NCI-H1092 treated with DMSO at 0.1 percent for 48 hours (cell line): ENCODE data around the gene MUC5AC.
"Not testable (repeated sequence)": the region's sequence is repeated elsewhere in the genome, so short reads cannot be mapped to it uniquely, and the experiment has no call there.

Experiments used
- DNase-seq: peaks from one replicate; lab custom pipeline; 2025; lab: John Stamatoyannopoulos, UW

Gene MUC5AC

GRCh38 chr11:1208394-1209261, 50.9 kb downstream of the MUC5AC start:
- no peak for DNase-seq

DNA sequence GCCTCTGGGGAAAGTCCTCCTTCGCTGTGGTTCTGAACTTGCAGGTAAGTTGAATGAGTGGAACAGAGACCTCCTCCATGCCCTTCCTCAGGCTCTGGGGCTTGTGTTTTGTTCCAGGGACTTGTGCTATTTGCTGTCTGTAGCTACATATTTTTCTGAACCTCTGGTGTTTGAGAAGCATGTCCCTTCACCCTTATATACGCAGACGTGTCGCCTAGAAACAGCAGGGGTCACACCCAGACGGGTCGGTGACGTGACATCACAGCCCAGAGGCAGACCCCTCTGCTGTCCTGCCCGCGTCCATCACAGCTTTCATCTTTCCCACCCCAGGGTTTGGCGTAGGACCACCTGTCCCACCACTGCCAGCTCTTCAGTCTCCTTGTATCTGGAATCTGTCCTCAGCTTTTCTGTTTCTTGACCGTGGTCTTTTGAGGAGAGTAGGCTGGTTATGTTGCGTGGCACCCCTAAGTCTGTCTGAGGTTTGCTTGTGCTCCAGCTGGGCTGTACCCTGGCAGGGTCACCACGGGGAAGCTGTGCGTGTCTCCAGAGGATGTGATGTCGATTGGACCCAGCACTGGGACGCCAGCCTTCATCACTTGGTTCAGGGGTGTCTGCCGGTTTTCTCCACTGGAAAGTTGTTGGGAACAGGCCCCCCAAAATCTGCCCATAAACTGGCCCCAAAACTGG, 51.8 kb downstream of the MUC5AC start:
- DNase-seq, result no peak

GRCh38 chr11:1211838-1212237, 54.1 kb downstream of the MUC5AC start:
- DNase-seq, result no peak

DNA sequence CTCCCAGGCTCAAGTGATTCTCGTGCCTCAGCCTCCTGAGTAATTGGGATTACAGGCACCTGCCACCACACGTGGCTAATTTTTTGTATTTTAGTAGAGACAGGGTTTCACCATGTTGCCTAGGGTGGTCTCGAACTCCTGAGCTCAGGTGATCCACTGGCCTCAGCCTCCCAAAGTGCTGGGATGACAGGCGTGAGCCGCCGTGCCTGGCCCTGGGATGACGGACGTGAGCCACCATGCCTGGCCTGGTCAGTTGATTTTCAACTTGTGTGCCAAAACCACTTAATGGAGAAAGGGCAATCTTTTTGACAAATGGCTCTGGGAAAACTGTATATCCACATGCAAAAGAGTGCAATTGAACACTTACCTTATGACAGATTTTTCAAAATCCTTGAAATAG, 58.1 kb downstream of the MUC5AC start:
- DNase-seq, result not testable (repeated sequence)

DNA sequence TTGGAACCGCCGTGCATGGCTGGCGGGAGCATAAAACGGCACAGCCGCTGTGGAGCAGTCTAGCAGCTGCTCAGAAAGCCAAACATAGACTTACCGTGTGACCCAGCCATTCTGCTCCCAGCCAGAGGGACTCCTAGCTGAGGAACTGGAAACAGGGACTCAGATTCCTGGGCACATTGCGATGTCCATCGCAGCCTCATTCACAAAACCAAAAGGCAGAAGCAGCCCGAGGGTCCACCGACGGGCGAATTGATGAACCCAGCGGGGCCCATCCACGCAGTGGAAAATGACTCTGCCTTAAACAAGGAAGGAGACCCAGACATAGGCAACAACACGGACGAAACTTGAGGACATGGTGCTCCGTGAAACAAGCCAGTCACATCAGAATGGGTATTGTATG, 59.4 kb downstream of the MUC5AC start:
- no peak for DNase-seq

- no peak for DNase-seq
Observed at GRCh38 chr11:1218256-1218787, 60.6 kb downstream of the MUC5AC start.

GRCh38 chr11:1218788-1219445, 61.2 kb downstream of the MUC5AC start:
- no peak for DNase-seq

DNA sequence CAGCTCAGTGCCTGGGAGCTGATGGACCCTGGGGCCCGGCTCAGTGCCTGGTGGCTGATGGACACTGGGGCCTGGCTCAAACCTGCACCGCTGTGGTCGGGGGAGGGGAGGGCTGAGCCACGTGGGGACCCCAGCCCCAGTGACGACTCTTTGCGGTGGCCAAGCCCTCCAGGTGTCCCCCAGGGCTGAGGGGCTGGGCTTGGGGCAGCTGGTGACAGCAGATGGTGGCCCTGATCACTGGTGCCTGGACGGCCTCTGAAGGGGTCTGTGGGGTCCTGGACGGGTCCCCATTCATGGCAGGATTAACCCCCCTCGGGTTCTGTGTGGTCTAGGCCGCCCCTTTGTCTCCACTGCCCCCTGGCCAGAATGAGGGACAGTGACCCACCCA, 61.7 kb downstream of the MUC5AC start:
- no peak for DNase-seq

- DNase-seq, result no peak
Observed at GRCh38 chr11:1219834-1220815, 62.4 kb downstream of the MUC5AC start.

DNA sequence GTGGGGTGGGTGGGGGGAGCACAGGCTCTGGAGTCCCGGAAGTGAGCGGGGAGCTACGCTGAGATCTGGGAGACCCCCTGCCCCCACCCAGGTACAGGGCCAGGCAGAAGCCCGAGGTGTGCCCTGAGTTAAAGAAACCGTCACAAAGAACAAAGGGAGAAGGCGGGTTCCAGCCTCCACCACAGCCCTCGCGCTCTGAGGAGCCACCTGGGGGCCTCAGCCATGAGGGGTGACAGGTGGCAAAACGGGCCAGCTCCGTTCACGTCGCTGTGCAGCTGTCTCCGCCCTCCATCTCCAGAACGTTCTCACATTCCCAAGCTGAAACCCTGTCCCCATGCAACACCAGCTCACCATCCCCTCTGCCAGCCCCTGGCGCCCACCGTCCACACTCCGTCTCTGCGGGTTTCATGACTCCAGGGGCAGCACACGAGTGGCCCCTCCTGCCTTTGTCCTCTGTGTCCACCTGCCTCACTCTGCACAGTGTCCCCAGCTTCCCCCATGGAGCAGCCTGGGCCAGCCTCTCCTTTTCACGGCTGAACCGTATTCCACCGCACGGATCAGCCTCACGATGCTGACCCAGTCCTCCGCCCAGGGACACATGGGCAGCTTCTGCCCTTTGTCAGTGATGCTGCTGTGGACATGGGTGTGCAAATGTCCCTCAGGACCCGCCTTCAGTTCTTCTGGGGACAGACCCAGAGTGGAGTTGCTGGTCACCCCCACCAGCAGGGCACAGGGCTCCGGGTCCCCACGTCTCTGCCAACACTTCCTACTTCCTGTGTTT, 63.4 kb downstream of the MUC5AC start:
- DNase-seq, result no peak

DNA sequence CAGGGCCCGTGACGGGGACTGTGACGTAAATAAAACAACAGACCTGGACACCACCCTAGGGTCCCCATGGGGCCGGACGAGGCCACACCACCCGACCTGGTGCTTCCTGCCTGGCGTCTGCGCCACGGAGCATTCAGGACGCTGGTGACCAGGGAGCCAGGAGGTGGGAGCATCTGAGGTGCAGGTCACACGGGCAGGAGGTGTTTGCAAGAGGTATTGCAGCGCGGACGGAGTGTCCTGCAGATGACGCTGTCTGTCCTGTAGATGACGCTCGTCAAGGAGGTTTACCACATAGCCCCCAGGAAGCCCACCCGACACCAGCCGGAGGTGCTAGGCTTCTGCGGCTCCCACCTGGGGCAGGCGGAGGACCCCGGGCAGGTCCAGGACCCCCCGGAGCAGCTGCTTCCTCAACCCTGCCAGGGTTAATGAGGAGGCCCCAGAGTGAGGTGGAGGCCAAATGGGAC, 64.1 kb downstream of the MUC5AC start:
- DNase-seq, result no peak

- no peak for DNase-seq
Observed at GRCh38 chr11:1222491-1223345, 65.0 kb downstream of the MUC5AC start, which contains the start of gene MUC5B. Gene MUC5B, plus strand, starts transcription at chr11:1223066. Its CDS starts 58 bp downstream, at chr11:1223124.

DNA sequence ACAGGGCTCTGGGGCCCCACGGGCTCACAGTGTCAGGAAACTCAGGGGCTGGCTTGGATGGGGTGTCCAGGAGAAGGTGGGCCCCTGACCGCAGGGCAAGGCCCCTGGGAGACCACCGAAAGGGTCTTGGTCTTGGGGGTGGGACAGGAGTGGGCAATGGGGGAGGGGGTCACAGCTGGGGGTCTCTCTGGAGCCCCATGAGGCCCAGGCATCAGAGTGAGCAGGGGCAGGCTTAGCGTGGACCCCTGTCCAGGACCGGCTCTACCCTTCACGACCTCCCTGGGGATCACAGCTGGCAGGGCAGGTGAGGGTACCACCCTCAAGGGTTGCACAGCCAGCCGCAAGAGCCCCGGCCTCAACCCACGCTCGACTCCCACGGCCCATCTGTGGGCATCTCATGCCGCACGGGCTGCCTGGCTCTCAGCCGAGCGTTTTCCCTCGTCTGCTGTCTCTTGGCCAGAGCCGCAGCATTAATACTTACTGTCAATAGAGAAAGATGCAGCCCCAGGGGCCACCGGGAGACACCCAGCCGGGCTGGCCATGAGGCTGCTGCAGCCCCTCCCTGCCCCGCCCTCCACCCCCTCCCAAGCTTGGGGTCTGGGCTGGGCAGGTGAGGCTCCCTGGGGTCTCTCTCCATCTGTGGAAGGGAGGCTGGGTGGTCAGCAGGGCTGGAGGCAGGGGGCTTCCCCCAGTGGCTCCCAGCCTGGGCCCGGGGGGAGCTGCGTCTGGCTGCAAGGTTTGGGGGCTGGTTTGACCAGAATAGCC, 65.8 kb downstream of the MUC5AC start:
- no peak for DNase-seq

DNA sequence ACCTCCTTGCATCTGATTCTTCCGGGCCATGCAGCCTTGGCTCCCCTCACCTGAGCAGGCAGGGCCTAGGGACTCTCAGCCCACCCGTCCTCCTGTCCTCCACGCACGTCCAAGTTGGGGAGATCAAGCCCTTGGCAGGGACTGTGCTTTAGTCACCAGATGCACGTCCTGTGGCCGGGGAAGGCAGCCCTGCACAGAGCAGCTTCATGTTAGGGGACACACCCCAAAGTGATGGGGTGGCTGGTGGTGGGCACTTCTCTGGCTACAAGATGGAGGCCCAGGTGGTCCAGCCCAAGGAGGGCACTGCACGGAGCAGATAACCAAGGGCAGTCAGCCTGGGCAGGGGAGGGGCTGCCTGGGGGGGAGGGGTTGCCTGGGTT, 66.3 kb downstream of the MUC5AC start:
- DNase-seq, result no peak

DNA sequence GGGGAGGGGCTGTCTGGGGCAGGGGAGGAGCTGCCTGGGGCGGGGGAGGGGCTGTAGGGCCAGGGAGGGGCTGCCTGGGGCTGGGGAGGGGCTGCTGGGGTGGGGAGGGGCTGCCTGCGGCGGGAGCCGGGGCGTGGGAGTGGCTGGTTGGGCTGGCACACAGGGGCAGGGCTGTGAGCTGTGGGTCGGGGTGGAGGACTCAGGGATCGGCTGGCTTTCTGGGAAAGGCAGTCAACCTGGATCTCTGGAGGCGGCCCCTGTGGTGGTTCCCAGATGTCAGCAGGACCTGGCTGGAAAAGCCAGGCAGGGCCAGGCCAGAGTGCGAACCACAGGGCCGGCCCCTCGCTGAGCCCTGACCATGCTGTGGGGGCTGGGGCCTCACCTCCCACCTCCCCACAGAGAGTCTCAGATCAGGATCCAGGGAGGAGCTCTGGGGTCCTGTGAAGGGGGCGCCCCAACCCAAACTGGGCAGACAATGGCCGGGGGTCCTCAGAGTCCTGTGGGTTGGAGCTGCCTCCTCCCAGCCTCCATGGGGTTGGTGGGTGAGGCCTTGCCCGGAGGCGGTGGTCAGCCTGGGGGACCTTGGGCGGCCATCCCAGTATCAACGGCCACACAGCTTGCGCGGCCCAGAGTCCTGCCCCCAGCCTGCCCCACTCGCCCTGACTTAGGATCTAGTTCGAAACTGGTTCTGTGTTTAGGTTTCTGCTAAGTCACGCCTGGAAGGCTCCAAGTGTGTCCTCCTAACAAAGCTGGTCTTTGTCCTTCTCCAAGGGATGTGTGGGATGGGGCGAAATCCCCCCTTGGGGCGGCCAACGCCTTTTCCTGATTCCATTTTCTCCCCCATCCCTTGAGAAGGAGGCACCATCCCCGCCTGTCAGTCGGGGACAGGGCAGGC, 67.0 kb downstream of the MUC5AC start:
- DNase-seq, result no peak

GRCh38 chr11:1225386-1226225, 67.9 kb downstream of the MUC5AC start:
- no peak for DNase-seq
